ENCODE measurements around the gene SKA1. TPM values are rescaled to one million over a fixed set of nuclear protein-coding genes. Genes with fewer than 3 reads are reported as not detected.

SKA1 gene
- total RNA-seq, 1 experiment from 2014 or later, result 20.6 TPM

DNA sequence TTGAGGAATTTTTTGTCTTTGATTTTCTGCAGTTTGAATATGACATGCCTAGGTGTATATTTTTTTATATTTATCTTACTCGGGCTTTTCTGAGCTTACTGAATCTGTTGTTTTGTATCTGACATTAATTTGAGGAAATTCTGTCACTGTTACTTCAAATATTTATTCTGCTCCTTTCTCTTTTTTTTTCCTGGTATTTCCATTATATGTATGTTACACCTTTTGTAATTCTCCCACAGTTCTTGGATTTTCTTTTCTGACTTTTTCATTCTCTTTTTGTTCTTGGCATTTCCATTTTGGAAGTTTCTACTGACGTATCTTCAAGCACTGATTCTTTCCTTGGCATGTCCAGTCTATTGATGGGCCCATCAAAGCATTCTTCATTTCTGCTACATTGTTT lies 24.1 kb upstream of the SKA1 start:
- no peaks in the 10 kb centered on the region for H3K4me1 ChIP-seq (ENCODE audit: insufficient read depth, low read length)
- no peaks in the 10 kb centered on the region for H4K20me1 ChIP-seq (ENCODE audit: control insufficient read depth, insufficient read depth, insufficient read length)
- no peaks in the 10 kb centered on the region for H3K9me3 ChIP-seq (ENCODE audit: control insufficient read depth, low read depth, low read length)
- Mint-ChIP-seq H3K27ac (no peak overlapping the region), H3K27me3 (ENCODE audit: low read depth) (peaks cover 32% of the 10 kb centered on the region), H3K4me1 (peaks cover under 1% of the 10 kb centered on the region in 2 experiments; a peak in 2 of 4 replicates), H3K36me3 (ENCODE audit: insufficient read depth in 1 of 3, low read depth in 3 of 3) (peaks cover 0 to 9% (median 3%) of the 10 kb centered on the region in 3 experiments; a peak in 4 of 7 replicates), H3K9me3 (peaks cover 0 to 10% of the 10 kb centered on the region in 2 experiments; a peak in 2 of 5 replicates), H3K4me3 (no peak overlapping the region)
- TF ChIP-seq, protein P1, sequence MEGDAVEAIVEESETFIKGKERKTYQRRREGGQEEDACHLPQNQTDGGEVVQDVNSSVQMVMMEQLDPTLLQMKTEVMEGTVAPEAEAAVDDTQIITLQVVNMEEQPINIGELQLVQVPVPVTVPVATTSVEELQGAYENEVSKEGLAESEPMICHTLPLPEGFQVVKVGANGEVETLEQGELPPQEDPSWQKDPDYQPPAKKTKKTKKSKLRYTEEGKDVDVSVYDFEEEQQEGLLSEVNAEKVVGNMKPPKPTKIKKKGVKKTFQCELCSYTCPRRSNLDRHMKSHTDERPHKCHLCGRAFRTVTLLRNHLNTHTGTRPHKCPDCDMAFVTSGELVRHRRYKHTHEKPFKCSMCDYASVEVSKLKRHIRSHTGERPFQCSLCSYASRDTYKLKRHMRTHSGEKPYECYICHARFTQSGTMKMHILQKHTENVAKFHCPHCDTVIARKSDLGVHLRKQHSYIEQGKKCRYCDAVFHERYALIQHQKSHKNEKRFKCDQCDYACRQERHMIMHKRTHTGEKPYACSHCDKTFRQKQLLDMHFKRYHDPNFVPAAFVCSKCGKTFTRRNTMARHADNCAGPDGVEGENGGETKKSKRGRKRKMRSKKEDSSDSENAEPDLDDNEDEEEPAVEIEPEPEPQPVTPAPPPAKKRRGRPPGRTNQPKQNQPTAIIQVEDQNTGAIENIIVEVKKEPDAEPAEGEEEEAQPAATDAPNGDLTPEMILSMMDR (conservative IDR thresholded peaks at IDR 0.05), result no peak
- no peak for DNase-seq
- no peak overlapping the region for H3K4me2 ChIP-seq (ENCODE audit: insufficient read depth, insufficient read length, low read length)
- H3K4ac ChIP-seq (ENCODE audit: low read depth, low read length), result no peak overlapping the region
- no peak overlapping the region for H2BK20ac ChIP-seq (ENCODE audit: low read depth, low read length, poor library complexity, severe bottlenecking)
- no peaks in the 10 kb centered on the region for H3K79me2 ChIP-seq (ENCODE audit: insufficient read depth, low read length)
- H2BK15ac ChIP-seq (ENCODE audit: low read depth, low read length), result no peak overlapping the region
- no peaks in the 10 kb centered on the region for H3K23me2 ChIP-seq (ENCODE audit: insufficient read length, low read depth, low read length, poor library complexity, severe bottlenecking)
- H2BK5ac ChIP-seq (ENCODE audit: insufficient read length, low read length), result no peak overlapping the region
- H3K27ac ChIP-seq (ENCODE audit: insufficient read length, low read depth, low read length), result no peak overlapping the region
- H2BK120ac ChIP-seq (ENCODE audit: low read depth, low read length, poor library complexity, severe bottlenecking), result no peak overlapping the region
- no peaks in the 10 kb centered on the region for H3K27me3 ChIP-seq (ENCODE audit: insufficient read depth, low read length)
- no peak overlapping the region for H3K14ac ChIP-seq (ENCODE audit: insufficient read depth, low read length)
- no peak overlapping the region for H3K9ac ChIP-seq (ENCODE audit: extremely low read depth, insufficient read length, low read length)
- no peak overlapping the region for H2BK12ac ChIP-seq (ENCODE audit: insufficient read length, low read depth, low read length)
- no peak overlapping the region for H2AK5ac ChIP-seq (ENCODE audit: insufficient read length, low read length)
- H3K79me1 ChIP-seq (ENCODE audit: insufficient read depth, low read depth, low read length, poor library complexity, severe bottlenecking), result no peaks in the 10 kb centered on the region
- H3K23ac ChIP-seq (ENCODE audit: insufficient read length, low read depth, low read length), result no peak overlapping the region
- no peak overlapping the region for H4K5ac ChIP-seq (ENCODE audit: insufficient read length, low read depth, low read length)
- no peak overlapping the region for H3T11ph ChIP-seq (ENCODE audit: low read length)
- no peak overlapping the region for H4K91ac ChIP-seq (ENCODE audit: insufficient read length, low read depth, low read length)
- H4K8ac ChIP-seq (replicated peaks; ENCODE audit: insufficient read length, low read depth, low read length), result no peak overlapping the region
- WGBS (ENCODE audit: extremely low coverage, insufficient read length, low lambda C conversion rate), result no CpG with 5 or more reads among the region's 2 CpGs
- no peak overlapping the region for H3K18ac ChIP-seq (ENCODE audit: insufficient read length, low read depth, low read length)
- H3K56ac ChIP-seq (ENCODE audit: insufficient read length, low read depth, low read length), result no peak overlapping the region
- H2AFZ ChIP-seq (ENCODE audit: low read length), result no peak overlapping the region
